ENCODE data around the gene MAMDC2.

GRCh38 chr9:70147651-70148050 is 104.0 kb downstream of the MAMDC2 start:
- TF ChIP-seq CTCF (IDR thresholded peaks at IDR 0.05) (no peak), POLR2A (IDR thresholded peaks at IDR 0.05) (no peak)

Data from Peyer's patch (tissue), 4 donors.